ENCODE measurements around the gene PTPA. TPM values are rescaled to one million over a fixed set of nuclear protein-coding genes. Genes with fewer than 3 reads are reported as not detected.
"Not testable (repeated sequence)": the region's sequence is repeated elsewhere in the genome, so short reads cannot be mapped to it uniquely, and the experiment has no call there.

PTPA gene
- total and polyA plus RNA-seq, 8 donors, result 32.7 to 71.4 (median 43.3) TPM

DNA sequence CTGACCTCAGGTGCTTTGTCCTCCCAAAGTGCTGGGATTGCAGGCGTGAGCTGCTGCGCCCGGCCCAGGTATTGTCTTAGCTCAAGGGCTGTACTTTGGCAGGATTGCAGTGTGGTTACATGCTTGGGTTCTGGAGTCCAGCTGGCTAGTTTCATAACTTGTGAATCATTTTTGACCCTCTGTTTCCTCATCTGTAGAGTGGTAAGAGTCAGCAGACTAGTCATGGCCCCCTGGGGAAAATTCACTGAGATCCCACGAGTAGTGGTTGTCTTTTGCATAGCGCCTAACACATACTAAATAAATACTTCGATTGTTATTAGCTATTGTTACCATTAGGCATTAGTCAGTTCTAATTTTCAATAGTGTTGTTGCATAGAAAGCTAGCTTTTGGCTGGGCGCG lies 14.3 kb downstream of the PTPA start:
- no peak for FAIRE-seq

DNA sequence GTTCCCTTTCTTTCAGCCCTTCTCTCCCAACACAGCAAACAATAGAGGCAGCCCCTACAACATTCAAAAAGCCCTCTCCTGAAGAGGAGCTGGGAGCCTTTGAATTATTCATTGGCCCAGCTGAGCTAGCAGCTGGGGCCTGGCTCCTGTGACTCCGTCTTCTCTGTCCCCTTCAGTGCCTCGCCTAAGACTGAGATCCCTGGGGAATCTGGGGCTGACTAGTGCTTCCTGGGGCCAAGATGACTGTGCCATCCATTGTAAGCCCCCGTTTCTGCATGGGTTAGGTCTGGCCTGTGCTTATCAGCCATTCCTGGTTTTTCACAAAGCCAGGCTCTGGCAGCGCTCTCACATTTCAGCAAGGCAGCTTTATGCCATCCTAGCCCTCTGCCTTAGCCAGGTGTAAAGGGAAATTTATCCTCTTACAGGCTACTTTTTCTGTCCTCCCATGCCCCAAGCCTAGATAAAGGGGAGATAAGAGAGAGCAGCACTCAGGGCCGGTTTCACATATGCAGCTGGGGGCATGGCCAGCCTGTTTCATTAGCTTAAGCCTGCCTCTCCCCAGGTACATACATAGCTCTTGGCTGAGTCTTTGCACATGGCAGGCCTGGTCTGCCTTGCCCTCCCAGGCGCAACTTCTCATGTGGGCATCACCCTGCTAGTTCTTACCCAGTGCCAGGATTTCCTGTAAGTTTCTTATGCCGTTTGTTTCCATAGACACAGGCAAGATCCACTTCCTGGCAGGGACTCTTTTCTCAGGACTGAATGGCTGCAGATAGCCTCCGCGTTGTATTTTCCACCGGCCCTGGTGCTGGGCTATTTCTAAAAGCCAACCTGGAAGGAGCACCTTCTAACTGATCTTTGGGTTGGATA lies 15.8 kb downstream of the PTPA start:
- Histone ChIP-seq H3K4me3 (no peak overlapping the region), H3K36me3 (peaks cover 0 to 18% (median 0%) of the 10 kb centered on the region in 3 donors), H3K27ac (no peak overlapping the region), H3K4me1 (no peaks in the 10 kb centered on the region), H3K27me3 (no peaks in the 10 kb centered on the region), H3K9me3 (no peaks in the 10 kb centered on the region)
- TF ChIP-seq, protein P1, sequence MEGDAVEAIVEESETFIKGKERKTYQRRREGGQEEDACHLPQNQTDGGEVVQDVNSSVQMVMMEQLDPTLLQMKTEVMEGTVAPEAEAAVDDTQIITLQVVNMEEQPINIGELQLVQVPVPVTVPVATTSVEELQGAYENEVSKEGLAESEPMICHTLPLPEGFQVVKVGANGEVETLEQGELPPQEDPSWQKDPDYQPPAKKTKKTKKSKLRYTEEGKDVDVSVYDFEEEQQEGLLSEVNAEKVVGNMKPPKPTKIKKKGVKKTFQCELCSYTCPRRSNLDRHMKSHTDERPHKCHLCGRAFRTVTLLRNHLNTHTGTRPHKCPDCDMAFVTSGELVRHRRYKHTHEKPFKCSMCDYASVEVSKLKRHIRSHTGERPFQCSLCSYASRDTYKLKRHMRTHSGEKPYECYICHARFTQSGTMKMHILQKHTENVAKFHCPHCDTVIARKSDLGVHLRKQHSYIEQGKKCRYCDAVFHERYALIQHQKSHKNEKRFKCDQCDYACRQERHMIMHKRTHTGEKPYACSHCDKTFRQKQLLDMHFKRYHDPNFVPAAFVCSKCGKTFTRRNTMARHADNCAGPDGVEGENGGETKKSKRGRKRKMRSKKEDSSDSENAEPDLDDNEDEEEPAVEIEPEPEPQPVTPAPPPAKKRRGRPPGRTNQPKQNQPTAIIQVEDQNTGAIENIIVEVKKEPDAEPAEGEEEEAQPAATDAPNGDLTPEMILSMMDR (IDR thresholded peaks at IDR 0.05), result no peak
- WGBS, 2 donors, result 73 to 75% methylated on average over 10 of the region's 10 CpGs
- DNase-seq (no peak), ATAC-seq (no peak), FAIRE-seq (no peak)
- intact Hi-C loops (cut with DNase I), result loop anchor here in 1 of 3 donors (10.0 kb wide), 1 partner anchor 668 kb away; no protein-coding TSS in a partner anchor

More for the DNA sequence above, 14.3 kb downstream of the PTPA start:
- H3K27me3 ChIP-seq, result no peaks in the 10 kb centered on the region
- ATAC-seq, result peak in 2 of 4 donors; percentile 29 to 44
- TF ChIP-seq, protein P1 (IDR thresholded peaks at IDR 0.05), result no peak
- no peak overlapping the region for H3K4me3 ChIP-seq
- no peak overlapping the region for H3K27ac ChIP-seq
- no peaks in the 10 kb centered on the region for H3K4me1 ChIP-seq
- intact Hi-C loops (cut with DNase I), result loop anchor here in 1 of 3 donors (10.0 kb wide), 1 partner anchor 669 kb away; no protein-coding TSS in a partner anchor
- 92 to 93% methylated on average over 8 of the region's 8 CpGs for WGBS, 2 donors
- no peak for DNase-seq
- H3K36me3 ChIP-seq, result peaks cover 0 to 32% (median 9%) of the 10 kb centered on the region in 3 donors
- H3K9me3 ChIP-seq, result no peaks in the 10 kb centered on the region

DNA sequence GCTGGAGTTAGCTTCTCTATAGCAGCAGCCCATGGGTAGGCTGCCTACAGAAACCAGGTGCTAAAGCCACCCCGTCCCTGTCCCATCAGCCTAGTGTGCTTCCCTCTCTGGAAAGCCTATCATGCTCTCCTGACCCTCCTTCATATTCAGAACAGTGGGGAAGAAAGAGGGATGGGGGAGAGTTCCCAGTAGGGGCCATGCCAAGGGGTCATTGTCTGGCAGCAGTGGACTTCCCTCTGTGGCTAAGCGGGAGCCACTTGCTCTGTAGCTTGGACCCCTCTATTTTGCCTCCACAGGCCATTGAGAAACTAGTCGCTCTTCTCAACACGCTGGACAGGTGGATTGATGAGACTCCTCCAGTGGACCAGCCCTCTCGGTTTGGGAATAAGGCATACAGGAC lies 17.5 kb downstream of the PTPA start:
- Histone ChIP-seq H3K4me3 (no peak overlapping the region), H3K4me1 (no peaks in the 10 kb centered on the region), H3K27ac (no peak overlapping the region), H3K27me3 (no peaks in the 10 kb centered on the region), H3K36me3 (peaks cover 0 to 16% (median 0%) of the 10 kb centered on the region in 3 donors), H3K9me3 (no peaks in the 10 kb centered on the region)
- DNase-seq (no peak), FAIRE-seq (no peak), ATAC-seq (no peak)
- WGBS, 2 donors, result 91 to 94% methylated on average over 5 of the region's 5 CpGs
- intact Hi-C loops (cut with DNase I), result loop anchor here in 1 of 3 donors (10.0 kb wide), 1 partner anchor 666 kb away; no protein-coding TSS in a partner anchor
- TF ChIP-seq, protein P1 (IDR thresholded peaks at IDR 0.05), result no peak

DNA sequence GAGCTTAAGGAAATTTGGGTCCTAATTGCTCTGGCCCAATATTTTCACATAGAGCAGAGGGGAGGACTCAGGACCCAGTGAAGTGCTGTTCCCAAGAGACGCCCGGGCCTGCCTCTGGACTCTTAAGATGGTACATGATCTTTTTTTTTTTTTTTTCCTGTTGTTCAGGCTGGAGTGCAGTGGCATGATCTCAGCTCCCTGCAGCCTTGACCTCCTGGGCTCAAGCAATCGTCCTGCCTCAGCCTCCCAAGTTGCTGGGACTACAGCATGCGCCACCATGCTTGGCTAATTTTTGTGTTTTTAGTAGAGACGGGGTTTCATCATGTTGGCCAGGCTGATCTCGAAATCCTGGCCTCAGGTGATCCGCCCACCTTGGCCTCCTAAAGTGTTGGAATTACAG lies 19.1 kb downstream of the PTPA start:
- intact Hi-C loops (cut with DNase I), result loop anchor here in 2 of 3 donors (5.0 to 10.0 kb wide), 3 partner anchors 42 to 657 kb away; no protein-coding TSS in a partner anchor
- not testable (repeated sequence) for FAIRE-seq, ATAC-seq, DNase-seq, H3K4me1 ChIP-seq, H3K9me3 ChIP-seq, H3K36me3 ChIP-seq, H3K27ac ChIP-seq, H3K4me3 ChIP-seq, H3K27me3 ChIP-seq
- 90 to 92% methylated on average over 7 of the region's 7 CpGs for WGBS, 2 donors

DNA sequence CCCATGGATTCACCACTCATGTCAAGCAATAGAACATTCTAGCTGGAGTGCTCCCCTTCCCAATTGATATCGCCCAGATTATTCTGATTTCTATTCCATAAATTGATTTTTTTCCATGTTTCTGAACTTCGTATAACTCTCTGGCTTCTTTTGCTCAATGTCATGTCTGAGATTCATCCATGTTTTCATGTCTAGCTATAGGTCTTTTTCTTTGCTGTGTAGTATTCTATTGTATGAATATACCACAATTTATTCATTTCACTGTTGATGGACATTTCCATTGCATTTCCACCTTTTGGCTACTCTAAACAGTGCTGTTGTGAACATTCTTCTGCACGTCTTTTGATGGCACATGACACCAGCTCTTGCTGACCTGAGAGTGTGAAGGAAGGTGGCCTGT lies 19.6 kb downstream of the PTPA start:
- intact Hi-C loops (cut with DNase I), result loop anchor here in 2 of 3 donors (5.0 to 10.0 kb wide), 3 partner anchors 42 to 657 kb away; no protein-coding TSS in a partner anchor
- WGBS, 2 donors, result 62 to 81% methylated on average over 3 of the region's 3 CpGs
- Histone ChIP-seq H3K9me3 (no peaks in the 10 kb centered on the region), H3K4me3 (no peak overlapping the region), H3K27ac (no peak overlapping the region), H3K4me1 (no peaks in the 10 kb centered on the region), H3K27me3 (no peaks in the 10 kb centered on the region), H3K36me3 (peaks cover 0 to 4% (median 0%) of the 10 kb centered on the region in 3 donors)
- DNase-seq (no peak), FAIRE-seq (no peak), ATAC-seq (no peak)
- TF ChIP-seq, protein P1 (IDR thresholded peaks at IDR 0.05), result no peak
